ENCODE data around the gene TPSG1.
"Not testable (repeated sequence)": the region's sequence is repeated elsewhere in the genome, so short reads cannot be mapped to it uniquely, and the experiment has no call there.

Gene TPSG1

GRCh38 chr16:1256296-1256873, 31.3 kb upstream of the TPSG1 start:
- not testable (repeated sequence) for DNase-seq

DNA sequence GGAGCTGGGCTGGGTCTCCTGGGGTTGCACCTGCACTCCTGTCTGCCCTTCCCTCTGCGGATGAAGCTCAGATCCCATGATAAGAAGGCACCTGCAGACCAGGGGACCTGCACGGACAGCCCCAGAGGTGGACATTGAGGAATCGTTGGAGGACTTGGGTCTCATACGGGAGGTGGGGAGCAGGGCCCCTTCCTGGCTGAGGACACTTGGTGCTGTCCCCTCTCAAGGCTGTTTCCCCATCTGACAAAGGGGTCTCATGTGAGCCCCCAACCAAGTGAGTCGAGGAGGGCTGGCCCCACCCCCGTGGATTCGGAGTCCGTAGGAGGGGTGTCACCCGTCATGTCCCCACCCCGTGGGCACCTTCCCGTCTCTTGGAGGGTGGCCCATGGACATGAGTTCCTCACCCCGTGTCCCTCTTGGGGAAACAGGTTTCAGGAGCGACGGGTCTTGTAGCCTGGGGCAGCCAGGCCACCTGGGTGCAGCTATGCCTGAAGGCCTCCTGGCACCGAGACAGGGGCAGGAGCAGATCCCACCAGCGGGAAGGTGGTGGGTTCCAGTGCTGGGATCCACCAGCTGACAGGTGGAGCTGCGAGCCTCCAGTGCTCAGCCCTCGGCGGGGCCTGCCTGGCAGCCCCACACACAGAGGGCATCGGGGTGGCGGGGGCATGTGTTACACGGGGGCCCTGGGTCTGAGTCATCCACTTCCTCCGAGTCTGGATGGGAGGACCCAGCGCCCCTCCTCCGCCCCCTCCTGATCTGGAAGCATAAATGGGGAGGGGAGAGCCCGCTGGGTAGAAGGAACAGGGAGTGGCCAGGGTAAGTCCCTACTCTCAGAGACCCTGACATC, 30.4 kb upstream of the TPSG1 start, which contains the start of gene TPSD1:
Gene TPSD1, plus strand, starts transcription at position 794 of the 847 bp plus-strand sequence. CDS start 212 bp downstream, outside the sequence.
- DNase-seq, result not testable (repeated sequence)

- DNase-seq, result not testable (repeated sequence)
These were observed 29.8 kb upstream of the TPSG1 start for GRCh38 chr16:1254821-1255220.

DNA sequence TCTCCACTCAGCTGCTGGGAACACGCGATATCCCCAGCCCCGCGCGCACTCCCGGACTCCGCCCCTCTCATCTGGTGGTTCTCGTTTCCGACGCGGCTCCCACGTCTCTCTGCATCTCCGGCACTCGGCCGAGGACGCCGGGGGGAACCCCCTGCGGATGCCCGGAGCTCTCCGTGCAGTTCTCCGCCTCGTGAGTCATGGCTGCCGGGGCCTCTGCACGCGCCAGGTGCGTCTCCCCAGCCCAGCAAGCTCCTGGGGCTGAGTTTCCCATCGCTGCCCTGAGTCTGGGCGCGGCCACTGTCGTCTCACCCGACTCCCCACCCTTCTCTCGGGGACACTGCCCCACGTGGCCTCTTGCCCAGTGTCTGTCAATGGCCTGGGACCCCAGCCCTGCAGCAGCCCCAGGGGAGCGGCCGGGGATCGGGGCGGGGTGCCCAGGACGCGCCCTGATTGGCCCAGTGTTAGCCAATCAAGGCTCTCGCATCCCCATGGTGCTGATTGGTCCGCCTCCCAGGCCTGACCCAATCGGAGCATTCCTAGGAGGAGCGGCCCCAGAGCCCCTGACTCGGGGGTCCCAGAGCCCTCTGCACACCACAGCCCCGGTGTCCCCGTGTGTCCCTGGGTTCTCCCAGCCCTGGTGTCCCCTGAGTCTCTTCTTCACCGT, 28.8 kb upstream of the TPSG1 start:
- DNase-seq, result not testable (repeated sequence)

DNA sequence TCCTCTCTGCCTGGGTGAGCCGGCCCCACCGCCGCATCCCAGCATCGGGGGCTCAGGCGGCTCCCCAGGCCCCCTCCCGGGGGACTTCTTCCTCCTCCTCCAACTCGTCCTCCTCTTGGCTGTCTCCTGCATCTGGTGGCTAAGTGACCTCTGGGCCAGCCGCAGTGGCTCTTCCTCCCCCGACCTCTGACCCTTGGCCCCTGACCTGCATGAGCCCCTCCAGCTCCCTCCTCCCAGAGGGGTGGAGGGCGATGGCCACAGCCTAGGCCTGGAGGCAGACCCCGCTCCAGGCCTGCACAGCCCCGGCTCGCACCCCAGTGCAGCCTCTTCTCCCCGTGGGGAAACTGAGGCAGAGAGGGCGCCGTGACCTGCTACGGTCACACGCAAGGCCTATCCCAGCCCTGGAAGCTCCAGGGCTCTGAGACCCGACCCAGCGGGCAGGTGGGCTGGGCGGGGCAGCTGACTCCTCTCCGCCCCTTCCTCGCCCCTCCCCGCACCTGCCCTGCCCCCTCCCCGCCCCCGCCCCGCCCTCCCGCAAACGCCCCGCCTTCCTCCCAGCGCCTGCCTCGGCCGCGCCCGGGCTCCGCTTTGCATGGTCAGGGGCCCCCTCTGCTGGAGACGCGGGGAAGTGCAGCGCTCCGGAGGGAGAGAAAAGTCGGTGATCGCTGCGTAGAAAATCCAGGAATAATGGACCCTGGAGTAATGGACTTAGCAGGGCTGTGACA, 24.1 kb upstream of the TPSG1 start:
- not testable (repeated sequence) for DNase-seq

- not testable (repeated sequence) for DNase-seq
These were observed 23.0 kb upstream of the TPSG1 start for GRCh38 chr16:1247903-1248537.

DNA sequence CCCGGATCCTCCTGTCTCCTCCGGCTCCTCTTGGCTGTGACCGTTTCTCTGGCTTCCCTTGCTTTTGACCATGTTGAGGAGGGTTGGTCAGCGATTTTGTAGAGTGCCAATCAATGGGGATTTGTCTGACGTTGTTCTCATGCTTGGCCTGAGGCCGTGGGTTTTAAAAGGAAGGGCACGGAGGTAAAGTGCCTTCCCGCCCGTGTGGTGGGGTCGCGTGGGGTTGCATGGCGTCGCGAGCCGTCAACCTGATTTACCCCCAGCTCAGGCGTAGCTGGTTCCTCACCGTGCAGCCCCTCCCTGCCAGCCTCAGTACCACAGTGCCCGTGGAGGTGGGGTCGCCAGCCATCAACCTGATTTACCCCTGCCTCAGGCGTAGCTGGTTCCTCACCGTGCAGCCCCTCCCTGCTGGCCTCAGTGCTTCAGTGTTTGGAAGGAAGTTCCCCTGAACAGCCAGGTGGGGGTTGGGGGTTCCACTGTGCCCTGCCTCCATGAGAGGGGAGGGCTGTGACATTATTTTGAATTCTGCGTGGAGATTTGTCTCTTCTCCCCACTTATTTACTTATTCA, 20.5 kb upstream of the TPSG1 start:
- DNase-seq, result no peak

GRCh38 chr16:1244881-1245280, 19.8 kb upstream of the TPSG1 start:
- no peak for DNase-seq

DNA sequence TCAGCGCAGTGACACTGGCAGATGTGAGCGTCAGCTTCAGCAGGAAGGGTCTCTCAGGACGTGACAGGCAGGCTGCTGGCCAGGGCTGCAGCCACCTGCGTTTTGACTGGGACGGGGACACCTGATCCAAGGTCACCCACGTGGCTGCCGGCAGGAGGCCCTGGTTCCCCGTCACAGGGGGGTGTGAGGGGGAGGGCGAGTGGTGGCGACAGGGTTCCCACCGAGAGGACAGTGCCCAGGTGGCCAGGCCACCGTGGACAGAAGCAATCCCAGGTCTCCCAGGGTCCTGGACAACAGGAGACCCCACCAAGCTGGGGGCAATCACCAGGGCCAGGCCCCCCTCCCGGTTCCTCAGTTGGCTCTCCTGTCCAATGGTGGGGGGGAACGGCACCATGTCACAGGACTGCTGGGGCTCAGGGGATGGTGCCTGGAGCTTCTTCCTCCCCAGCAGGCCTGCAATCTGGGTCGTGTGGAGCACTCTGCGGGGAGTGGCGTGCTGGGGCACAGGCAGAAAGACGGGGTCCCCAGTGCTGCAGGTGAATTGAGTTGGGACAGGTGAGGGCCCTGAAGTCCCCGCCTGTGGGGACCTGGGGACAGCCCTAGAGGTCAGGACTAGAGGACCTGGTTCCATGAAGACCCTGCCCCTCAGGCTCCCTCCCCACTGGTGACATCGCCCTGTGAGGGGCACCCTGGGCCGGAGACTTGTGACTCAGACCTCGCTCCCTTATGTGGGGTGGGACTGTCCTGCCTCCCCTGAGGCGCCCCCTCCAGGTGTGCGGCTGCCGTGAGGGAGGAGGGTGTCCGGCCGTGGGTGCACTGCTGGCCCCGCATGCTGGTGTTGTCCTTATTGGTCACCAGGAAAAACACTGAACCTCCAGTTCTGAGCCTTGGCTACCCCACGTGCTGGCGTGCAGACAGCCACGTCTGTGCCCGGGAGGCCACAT, 19.1 kb upstream of the TPSG1 start:
- DNase-seq, result not testable (repeated sequence)

DNA sequence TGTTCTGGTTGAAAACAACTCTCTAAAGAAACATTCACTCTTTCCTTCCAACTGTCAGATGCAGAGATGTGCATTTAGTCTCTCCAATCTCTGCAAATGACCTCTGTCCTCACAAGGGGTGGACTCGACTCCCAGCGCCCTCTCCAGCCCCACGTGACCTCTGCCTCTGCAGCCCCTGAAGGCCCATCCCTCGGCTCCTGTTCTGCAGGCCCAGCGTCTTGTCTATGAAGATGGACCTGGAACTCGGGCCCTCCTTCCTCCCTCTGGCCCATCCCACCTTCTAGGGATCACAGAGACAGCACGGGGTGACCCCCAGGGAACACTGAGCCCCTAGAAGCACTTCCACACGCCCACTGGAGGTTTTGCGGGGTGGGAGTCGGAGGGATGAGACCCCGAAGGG, 18.3 kb upstream of the TPSG1 start:
- not testable (repeated sequence) for DNase-seq

DNA sequence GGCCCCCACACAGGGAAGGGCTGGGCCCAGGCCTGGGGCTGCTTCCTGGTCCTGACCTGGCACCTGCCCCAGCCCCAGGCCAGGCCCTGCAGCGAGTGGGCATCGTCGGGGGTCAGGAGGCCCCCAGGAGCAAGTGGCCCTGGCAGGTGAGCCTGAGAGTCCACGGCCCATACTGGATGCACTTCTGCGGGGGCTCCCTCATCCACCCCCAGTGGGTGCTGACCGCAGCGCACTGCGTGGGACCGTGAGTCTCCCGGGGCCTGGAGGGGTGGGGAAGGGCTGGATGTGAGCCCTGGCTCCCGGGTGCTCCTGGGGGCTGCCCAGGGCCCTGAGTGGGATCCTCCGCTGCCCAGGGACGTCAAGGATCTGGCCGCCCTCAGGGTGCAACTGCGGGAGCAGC, 16.0 kb upstream of the TPSG1 start:
- not testable (repeated sequence) for DNase-seq

DNA sequence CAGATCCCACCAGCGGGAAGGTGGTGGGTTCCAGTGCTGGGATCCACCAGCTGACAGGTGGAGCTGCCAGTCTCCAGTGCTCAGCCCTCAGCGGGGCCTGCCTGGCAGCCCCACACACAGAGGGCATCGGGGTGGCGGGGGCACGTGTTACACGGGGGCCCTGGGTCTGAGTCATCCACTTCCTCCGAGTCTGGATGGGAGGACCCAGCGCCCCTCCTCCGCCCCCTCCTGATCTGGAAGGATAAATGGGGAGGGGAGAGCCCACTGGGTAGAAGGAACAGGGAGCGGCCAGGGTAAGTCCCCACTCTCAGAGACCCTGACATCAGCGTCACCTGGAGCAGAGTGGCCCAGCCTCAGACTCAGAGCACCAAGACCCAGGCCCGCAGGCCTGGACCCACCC, 15.4 kb upstream of the TPSG1 start, which contains the start of gene TPSAB1:
Gene TPSAB1, plus strand, starts transcription at position 270 of the 400 bp plus-strand sequence. CDS start 234 bp downstream, outside the sequence.
- DNase-seq, result not testable (repeated sequence)

DNA sequence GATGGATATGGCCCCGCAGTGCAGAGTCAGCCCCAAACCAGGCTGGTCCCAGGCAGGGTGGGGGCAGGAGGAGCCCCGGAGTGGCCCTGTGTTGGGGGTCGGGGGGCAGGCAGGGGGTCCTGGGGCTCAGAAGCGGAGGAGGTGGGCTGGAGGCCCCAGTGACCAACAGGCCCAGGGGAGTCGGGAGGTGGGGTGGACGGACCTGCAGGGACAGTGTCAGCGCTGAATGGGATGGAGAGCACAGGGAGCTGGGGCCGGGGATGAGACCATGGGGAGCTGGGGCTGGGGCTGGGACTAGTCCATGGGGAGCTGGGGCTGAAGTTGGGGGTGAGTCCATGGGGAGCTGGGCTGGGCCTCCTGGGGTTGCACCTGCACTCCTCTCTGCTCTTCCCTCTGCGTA, 14.5 kb upstream of the TPSG1 start:
- DNase-seq, result not testable (repeated sequence)

GRCh38 chr16:1238909-1239308, 13.8 kb upstream of the TPSG1 start:
- not testable (repeated sequence) for DNase-seq

DNA sequence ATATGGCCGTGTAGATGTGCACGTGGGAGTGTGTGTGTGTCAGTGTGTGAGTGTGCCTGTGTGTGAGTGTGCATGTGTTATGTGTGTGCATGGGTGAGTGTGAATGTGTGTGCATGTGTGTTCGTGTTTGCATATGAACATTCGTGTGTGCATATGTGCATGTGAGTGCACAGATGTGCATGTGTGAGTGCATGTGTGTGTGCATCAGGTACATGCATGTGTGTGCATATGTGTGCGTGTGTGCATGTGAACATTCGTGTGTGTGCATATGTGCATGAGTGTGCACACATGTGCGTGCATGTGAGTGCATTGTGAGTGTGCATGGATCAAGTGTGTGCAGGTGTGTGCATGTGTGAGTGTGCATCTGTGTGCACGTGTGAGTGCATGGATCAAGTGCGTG, 12.9 kb upstream of the TPSG1 start:
- no peak for DNase-seq

DNA sequence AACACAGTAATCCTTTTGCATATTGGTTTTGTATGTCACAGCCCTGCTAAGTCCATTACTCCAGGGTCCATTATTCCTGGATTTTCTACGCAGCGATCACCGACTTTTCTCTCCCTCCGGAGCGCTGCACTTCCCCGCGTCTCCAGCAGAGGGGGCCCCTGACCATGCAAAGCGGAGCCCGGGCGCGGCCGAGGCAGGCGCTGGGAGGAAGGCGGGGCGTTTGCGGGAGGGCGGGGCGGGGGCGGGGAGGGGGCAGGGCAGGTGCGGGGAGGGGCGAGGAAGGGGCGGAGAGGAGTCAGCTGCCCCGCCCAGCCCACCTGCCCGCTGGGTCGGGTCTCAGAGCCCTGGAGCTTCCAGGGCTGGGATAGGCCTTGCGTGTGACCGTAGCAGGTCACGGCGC, 11.6 kb upstream of the TPSG1 start:
- DNase-seq, result not testable (repeated sequence)

GRCh38 chr16:1232049-1232748, 7.1 kb upstream of the TPSG1 start:
- DNase-seq, result not testable (repeated sequence)

GRCh38 chr16:1231301-1231700, 6.2 kb upstream of the TPSG1 start:
- DNase-seq, result not testable (repeated sequence)

DNA sequence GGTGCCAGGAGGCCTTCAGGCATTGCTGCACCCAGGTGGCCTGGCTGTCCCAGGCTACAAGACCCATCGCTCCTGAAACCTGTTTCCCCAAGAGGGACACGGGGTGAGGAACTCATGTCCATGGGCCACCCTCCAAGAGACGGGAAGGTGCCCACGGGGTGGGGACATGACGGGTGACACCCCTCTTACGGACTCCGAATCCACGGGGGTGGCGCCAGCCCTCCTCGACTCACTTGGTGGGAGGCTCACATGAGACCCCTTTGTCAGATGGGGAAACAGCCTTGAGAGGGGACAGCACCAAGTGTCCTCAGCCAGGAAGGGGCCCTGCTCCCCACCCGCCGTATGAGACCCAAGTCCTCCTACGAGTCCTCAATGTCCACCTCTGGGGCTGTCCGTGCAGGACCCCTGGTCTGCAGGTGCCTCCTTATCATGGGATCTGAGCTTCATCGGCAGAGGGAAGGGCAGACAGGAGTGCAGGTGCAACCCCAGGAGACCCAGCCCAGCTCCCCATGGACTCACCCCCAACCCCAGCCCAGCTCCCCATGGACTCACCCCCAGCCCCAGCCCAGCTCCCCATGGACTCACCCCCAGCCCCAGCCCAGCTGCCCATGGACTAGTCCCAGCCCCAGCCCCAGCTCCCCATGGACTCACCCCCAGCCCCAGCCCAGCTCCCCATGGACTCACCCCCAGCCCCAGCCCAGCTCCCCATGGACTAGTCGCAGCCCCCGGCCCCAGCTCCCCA, 5.6 kb upstream of the TPSG1 start:
- DNase-seq, result not testable (repeated sequence)

Data from islet precursor cell (in vitro differentiated cells).